Suprapubic skin (tissue), 4 donors: ENCODE measurements around the gene E4F1. TPM values are rescaled to one million over a fixed set of nuclear protein-coding genes. Genes with fewer than 3 reads are reported as not detected.
A peak's percentile ranks its signal among the peaks of the same experiment; 100 is the strongest.

Experiments
- DNase-seq, 2 donors: peaks; one replicate each; pipeline ENCODE4 v3.0.0-alpha.2; 2019; ENCODE audit warnings: low spot score in 2 of 2
- H3K27ac ChIP-seq: fragments of 200-600 bp; sonication (generic); one replicate; pipeline ENCODE4 v1.5.1; 2019
- H3K27me3 ChIP-seq: fragments of 200-600 bp; sonication (generic); one replicate; pipeline ENCODE4 v1.5.1; 2019
- H3K36me3 ChIP-seq: fragments of 200-600 bp; sonication (generic); one replicate; pipeline ENCODE4 v1.5.1; 2019
- H3K4me1 ChIP-seq: fragments of 200-600 bp; sonication (generic); one replicate; pipeline ENCODE4 v1.5.1; 2019
- H3K4me3 ChIP-seq: fragments of 200-600 bp; sonication (generic); one replicate; pipeline ENCODE4 v1.5.1; 2019; ENCODE audit warnings: mild to moderate bottlenecking
- H3K9me3 ChIP-seq: fragments of 200-600 bp; sonication (generic); one replicate; pipeline ENCODE4 v1.5.1; 2019
- EP300 ChIP-seq: sonication (generic); formaldehyde crosslinking; IDR thresholded peaks from one replicate; pipeline ENCODE4 v1.6.1; 2017; ENCODE audit warnings: antibody characterized with exemption
- POLR2A ChIP-seq, 2 donors: fragments of 450-650 bp; IDR thresholded peaks; one replicate each; pipeline ENCODE4 v1.6.1; 2017; ENCODE audit warnings: antibody characterized with exemption in 2 of 2, mild to moderate bottlenecking in 2 of 2, moderate library complexity in 2 of 2
- POLR2AphosphoS5 ChIP-seq, 3 donors: sonication (generic); formaldehyde crosslinking; IDR thresholded peaks; one replicate each; pipeline ENCODE4 v1.6.1; 2017; ENCODE audit warnings: antibody characterized with exemption in 3 of 3
- WGBS: methylation state at CpG from one replicate; pipeline ENCODE4 v1.1.5; 2018; 5-methylcytosine and 5-hydroxymethylcytosine counted together
- total RNA-seq, 4 donors: library from RNA; depleted of rRNA; stranded (reverse); fragments of >200 nt; gene quantifications; one replicate each; pipeline ENCODE4 v1.1.0, GENCODE V29; 2016
- TF ChIP-seq, protein P1 (sequence below), 2 donors: fragments of 200-600 bp in 1 of 2; fragments of 450-650 bp in 1 of 2; sonication (generic) in 1 of 2; IDR thresholded peaks; one replicate each; pipeline ENCODE4 v1.5.1; 2016 to 2019; ENCODE audit warnings: antibody characterized with exemption in 2 of 2, mild to moderate bottlenecking in 1 of 2, moderate library complexity in 1 of 2

E4F1 gene
- total RNA-seq, 4 donors from 2014 or later = 42.1 to 79.3 (median 54.2) TPM

DNA sequence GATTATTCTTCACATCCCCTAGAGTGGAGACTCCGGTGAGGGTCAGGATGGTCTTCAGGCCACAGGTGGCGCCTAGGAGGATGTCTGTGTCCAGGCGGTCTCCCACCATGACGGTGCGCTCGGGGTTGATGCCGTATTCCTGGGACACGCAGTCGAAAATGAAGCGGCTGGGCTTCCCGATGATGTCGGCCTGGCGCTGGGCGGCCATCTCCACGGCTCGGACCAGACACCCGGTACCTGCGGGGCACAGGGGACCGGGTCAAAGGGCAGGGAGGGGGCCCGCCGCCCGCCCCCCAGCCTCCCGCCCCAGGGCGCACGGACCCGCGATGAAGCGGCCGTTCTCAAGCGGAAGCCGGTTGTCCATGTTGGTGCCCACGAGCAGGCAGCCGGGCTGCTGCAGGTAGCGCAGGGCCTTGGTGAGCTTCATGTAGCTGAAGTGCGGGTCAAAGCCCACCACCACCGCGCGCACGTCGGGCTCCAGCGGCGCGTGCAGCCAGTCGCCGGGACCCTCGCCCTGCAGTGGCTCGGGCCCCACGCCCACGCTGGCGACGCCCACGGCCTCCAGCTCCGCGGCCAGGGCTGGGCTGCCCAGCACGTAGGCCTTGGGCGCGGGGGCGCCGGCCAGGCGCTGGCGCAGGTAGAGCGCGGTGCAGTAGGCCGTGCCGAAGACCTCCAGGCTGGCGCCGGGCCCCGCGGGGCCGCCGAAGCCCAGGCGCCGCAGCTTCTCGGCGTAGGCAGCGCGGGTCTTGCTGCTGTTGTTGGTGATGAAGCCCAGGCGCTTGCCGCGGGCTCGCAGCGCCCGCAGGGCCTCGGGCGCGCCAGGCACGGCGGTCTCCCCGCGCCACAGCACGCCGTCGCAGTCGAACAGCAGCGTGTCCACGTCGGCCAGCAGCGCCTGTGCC lies 9.3 kb upstream of the E4F1 start:
- no peaks in the 10 kb centered on the region for H3K9me3 ChIP-seq
- peaks cover 36% of the 10 kb centered on the region for H3K4me1 ChIP-seq
- WGBS = 4% methylated on average over 10 of the region's 98 CpGs
- H3K4me3 ChIP-seq = peak overlapping the region; percentile 90
- no peak for TF ChIP-seq EP300
- TF ChIP-seq POLR2A (IDR thresholded peaks at IDR 0.05) = peak in 1 of 2 donors; percentile 32
- TF ChIP-seq, protein P1, sequence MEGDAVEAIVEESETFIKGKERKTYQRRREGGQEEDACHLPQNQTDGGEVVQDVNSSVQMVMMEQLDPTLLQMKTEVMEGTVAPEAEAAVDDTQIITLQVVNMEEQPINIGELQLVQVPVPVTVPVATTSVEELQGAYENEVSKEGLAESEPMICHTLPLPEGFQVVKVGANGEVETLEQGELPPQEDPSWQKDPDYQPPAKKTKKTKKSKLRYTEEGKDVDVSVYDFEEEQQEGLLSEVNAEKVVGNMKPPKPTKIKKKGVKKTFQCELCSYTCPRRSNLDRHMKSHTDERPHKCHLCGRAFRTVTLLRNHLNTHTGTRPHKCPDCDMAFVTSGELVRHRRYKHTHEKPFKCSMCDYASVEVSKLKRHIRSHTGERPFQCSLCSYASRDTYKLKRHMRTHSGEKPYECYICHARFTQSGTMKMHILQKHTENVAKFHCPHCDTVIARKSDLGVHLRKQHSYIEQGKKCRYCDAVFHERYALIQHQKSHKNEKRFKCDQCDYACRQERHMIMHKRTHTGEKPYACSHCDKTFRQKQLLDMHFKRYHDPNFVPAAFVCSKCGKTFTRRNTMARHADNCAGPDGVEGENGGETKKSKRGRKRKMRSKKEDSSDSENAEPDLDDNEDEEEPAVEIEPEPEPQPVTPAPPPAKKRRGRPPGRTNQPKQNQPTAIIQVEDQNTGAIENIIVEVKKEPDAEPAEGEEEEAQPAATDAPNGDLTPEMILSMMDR (IDR thresholded peaks at IDR 0.05) = no peak
- no peak for TF ChIP-seq POLR2AphosphoS5 (IDR thresholded peaks at IDR 0.05)
- no peaks in the 10 kb centered on the region for H3K27me3 ChIP-seq
- DNase-seq = no peak
- peak overlapping the region; percentile 82 for H3K27ac ChIP-seq
- peaks cover 12% of the 10 kb centered on the region for H3K36me3 ChIP-seq

DNA sequence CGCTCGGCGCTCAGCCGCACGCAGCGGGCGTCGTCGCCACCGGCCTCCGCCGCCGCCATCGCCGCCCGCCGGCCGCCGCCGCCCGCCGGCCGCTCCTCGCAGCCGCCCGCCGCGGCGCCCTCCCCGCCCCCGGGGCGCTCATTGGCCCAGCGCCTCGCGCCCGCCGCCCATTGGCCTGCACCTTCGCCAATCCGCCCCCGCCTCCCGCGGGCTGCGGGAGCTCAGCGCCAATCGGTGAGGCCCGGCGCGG lies 8.7 kb upstream of the E4F1 start, which contains the start of gene PGP:
TSS of gene PGP (minus strand) at position 122 of the 250 bp plus-strand sequence. CDS start at position 59, 63 bp downstream.
- WGBS = no CpG with 5 or more reads among the region's 48 CpGs
- Histone ChIP-seq H3K4me1 (peaks cover 36% of the 10 kb centered on the region), H3K4me3 (peak within 1 kb of the TSS; percentile 90), H3K27me3 (no peaks in the 10 kb centered on the region), H3K27ac (peak within 1 kb of the TSS; percentile 84), H3K9me3 (no peaks in the 10 kb centered on the region), H3K36me3 (peaks cover 6% of the 10 kb centered on the region)
- TF ChIP-seq POLR2A (IDR thresholded peaks at IDR 0.05) (peak in 1 of 2 donors; percentile 10), EP300 (no peak)
- DNase-seq = no peak

DNA sequence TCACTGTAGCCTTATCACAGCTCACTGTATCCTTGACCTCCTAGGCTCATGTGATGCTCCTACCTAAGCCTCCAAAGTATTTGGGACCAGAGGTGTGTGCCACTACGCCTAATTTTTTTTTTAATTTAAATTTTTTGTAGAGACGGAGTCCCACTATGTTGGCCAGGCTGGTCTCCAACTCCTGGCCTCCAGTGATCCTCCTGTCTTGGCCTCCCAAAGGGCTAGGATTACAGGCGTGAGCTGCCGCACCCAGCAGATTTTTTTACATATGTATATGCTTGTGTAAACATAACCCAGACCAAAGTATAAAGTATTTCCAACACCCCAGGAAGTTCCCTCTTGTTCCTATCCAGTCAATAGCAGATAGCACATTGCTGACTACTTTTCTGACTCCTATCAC lies 7.1 kb upstream of the E4F1 start:
- 94% methylated on average over 4 of the region's 4 CpGs for WGBS
- H3K9me3 ChIP-seq = no peaks in the 10 kb centered on the region
- H3K27ac ChIP-seq = no peak overlapping the region
- peaks cover 36% of the 10 kb centered on the region for H3K4me1 ChIP-seq
- H3K36me3 ChIP-seq = no peaks in the 10 kb centered on the region
- H3K4me3 ChIP-seq = no peak overlapping the region
- no peaks in the 10 kb centered on the region for H3K27me3 ChIP-seq
- DNase-seq = no peak
- no peak for TF ChIP-seq POLR2A (IDR thresholded peaks at IDR 0.05)

DNA sequence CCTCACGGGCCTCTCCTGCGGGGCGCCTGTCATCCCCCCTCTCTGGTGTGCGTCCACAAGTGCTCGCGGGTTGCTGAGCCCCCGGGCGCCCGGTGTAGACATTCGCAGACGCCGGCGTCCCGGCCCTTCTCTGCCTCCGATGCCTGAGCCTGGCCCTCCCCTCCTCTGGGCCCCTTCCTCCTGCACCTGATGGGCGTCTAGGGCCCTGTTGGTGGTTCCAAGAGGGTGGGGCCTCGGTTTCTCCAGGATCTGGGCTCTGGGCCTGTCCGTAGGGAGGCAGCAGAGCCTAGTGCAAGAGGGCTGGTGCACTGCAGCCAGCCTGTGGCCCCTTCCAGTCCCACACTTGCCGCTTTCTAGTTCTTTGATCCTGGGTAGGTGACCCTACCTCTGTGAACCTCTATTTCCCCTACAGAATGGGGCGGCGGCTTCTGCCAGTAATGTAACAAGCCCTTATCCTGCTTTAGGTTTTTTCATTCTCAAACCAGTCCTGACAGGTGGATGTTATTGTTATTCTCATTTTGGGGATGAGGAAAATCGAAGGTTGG lies 623 bp downstream of the E4F1 start:
- Histone ChIP-seq H3K36me3 (peaks cover 10% of the 10 kb centered on the region), H3K27me3 (no peaks in the 10 kb centered on the region), H3K9me3 (no peaks in the 10 kb centered on the region), H3K27ac (peak overlapping the region; percentile 91), H3K4me1 (peaks cover 32% of the 10 kb centered on the region), H3K4me3 (peak overlapping the region; percentile 95)
- no peak for DNase-seq
- WGBS = 4% methylated on average over 17 of the region's 22 CpGs
- TF ChIP-seq POLR2A (IDR thresholded peaks at IDR 0.05) = no peak
- TF ChIP-seq, protein P1 (IDR thresholded peaks at IDR 0.05) = no peak
- no peak for TF ChIP-seq EP300
- TF ChIP-seq POLR2AphosphoS5 (IDR thresholded peaks at IDR 0.05) = no peak

DNA sequence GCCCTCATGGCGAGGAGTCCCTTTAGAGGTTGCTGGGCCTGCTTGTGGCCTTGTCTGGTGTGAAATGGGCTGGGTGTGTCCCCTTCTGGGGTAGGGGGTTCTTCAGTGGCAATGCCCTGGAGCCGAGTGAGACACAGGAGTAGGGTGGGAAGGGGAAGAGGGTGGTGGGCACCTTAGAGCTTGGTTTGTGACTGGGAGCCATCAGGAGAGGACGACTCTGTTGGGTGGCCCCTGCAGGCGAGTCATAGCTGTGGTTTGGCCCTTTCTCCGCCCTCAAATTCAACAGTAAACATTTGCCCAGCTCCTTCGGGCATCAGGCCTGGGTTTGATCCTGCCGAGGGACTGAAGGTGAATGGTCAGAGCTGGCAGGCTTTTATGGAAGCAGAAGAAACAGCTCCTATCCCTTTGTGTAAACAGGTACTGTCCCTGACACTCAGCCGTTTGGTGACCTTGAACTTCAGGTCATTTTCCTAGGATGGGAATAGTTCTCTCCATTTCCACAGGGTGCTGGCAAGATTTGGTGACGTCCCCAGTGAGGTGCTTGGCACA lies 2.9 kb downstream of the E4F1 start:
- no peak for TF ChIP-seq POLR2A (IDR thresholded peaks at IDR 0.05)
- no peak for TF ChIP-seq EP300
- no peak for TF ChIP-seq POLR2AphosphoS5 (IDR thresholded peaks at IDR 0.05)
- TF ChIP-seq, protein P1 (IDR thresholded peaks at IDR 0.05) = no peak
- Histone ChIP-seq H3K27me3 (no peaks in the 10 kb centered on the region), H3K36me3 (peaks cover 32% of the 10 kb centered on the region), H3K4me1 (peaks cover 36% of the 10 kb centered on the region), H3K9me3 (no peaks in the 10 kb centered on the region), H3K4me3 (no peak overlapping the region), H3K27ac (no peak overlapping the region)
- no peak for DNase-seq
- WGBS = 75% methylated on average over 8 of the region's 9 CpGs

DNA sequence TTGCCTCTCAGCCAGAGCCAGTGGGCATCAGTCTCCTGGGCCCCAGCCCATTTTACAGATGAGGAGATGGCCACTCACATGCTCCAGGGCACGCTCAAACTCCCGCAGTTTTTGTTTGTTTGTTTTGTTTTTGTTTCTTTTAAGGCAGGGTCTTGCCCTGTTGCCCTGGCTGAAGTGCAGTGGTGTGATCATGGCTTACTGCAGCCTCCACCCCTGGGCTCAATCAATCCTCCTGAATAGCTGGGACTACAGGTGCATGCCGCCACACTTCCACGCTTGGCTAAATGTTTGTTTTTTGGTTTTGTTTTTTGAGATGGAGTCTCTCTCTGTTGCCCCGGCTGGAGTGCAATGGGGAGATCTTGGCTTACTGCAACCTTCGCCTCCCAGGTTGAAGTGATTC lies 3.5 kb downstream of the E4F1 start:
- Histone ChIP-seq H3K27ac (no peak overlapping the region), H3K36me3 (peaks cover 37% of the 10 kb centered on the region), H3K27me3 (no peaks in the 10 kb centered on the region), H3K4me1 (peaks cover 36% of the 10 kb centered on the region), H3K9me3 (no peaks in the 10 kb centered on the region), H3K4me3 (no peak overlapping the region)
- WGBS = 88% methylated on average over 6 of the region's 6 CpGs
- DNase-seq = no peak
- TF ChIP-seq POLR2AphosphoS5 (IDR thresholded peaks at IDR 0.05) = no peak
